K562 (cell line): ENCODE data around the gene CD44. TPM values are rescaled to one million over a fixed set of nuclear protein-coding genes. Genes with fewer than 3 reads are reported as not detected.

ENCODE experiments used
- ATAC-seq: fragments of 200-7000 bp; cut with Tn5 transposase; 3 replicates; pipeline ENCODE4 v1.9.1; 2020; ENCODE audit warnings: moderate library complexity
- BruUV-seq: library from RNA; stranded (reverse); fragments of 400-500 nt; replicated peaks from 2 replicates; lab custom pipeline; 2021; lab: Mats Ljungman, UMichigan
- CTCF ChIA-PET: fragments of 300-600 bp; formaldehyde crosslinking; extraction: SDS; loops from one replicate; lab custom pipeline; 2021; ENCODE audit warnings: low intra/inter-chr PET ratio; lab: Yijun Ruan, JAX
- POLR2A ChIA-PET: fragments of 300-600, 350-650 bp; sonication (Branson Sonifier 250); formaldehyde crosslinking; extraction: SDS; loops from one replicate; lab custom pipeline; 2021; ENCODE audit warnings: antibody characterized with exemption, inconsistent platforms; lab: Yijun Ruan, JAX
- DNase-seq, 4 experiments: peaks; one replicate each; pipeline versions ENCODE4 v3.0.0 to v3.0.0-alpha.2; 2011 to 2018; ENCODE audit warnings: low spot score in 3 of 4, mixed read lengths in 3 of 4; ENCODE audit errors: extremely low read depth in 1 of 4
- FAIRE-seq: peaks from 2 replicates; lab custom pipeline; 2011; peaks lifted over from hg19 to GRCh38; lab: Jason Lieb, UNC
- H2AFZ ChIP-seq: 2 replicates; pipeline ENCODE4 v1.6.0; 2011; ENCODE audit warnings: low read depth, low read length, control low read depth, inconsistent platforms
- H3K27ac ChIP-seq: fragments of 200-600 bp; 3 replicates; pipeline ENCODE4 v1.8.0; 2011; ENCODE audit warnings: low read depth, mild to moderate bottlenecking, control low read depth, inconsistent platforms, low read length, moderate library complexity, mixed read lengths; ENCODE audit errors: extremely low read depth
- H3K27me3 ChIP-seq, 2 experiments: fragments of 300-600 bp in 1 of 2; 2 replicates in 1 of 2; 3 replicates in 1 of 2; pipeline versions ENCODE4 v1.6.0 to v1.8.0; 2011; ENCODE audit warnings: inconsistent platforms in 2 of 2, low read length in 2 of 2, mild to moderate bottlenecking in 1 of 2, mixed read lengths in 1 of 2, moderate library complexity in 1 of 2; ENCODE audit not compliant: control insufficient read depth in 2 of 2, insufficient read depth in 2 of 2
- H3K36me3 ChIP-seq: fragments of 300-600 bp; 3 replicates; pipeline ENCODE4 v1.8.0; 2011; ENCODE audit warnings: mild to moderate bottlenecking, low read length, inconsistent platforms; ENCODE audit not compliant: control insufficient read depth, insufficient read depth
- H3K4me1 ChIP-seq, 2 experiments: fragments of 200-600 bp in 1 of 2; replicated peaks in 1 of 2; 2 replicates in 1 of 2; 3 replicates in 1 of 2; pipeline versions ENCODE4 v1.5.1 to v1.8.0; 2011; ENCODE audit warnings: inconsistent platforms in 2 of 2, low read length in 2 of 2, mild to moderate bottlenecking in 1 of 2, mixed read lengths in 1 of 2, moderate library complexity in 1 of 2; ENCODE audit not compliant: control insufficient read depth in 2 of 2, insufficient read depth in 2 of 2
- H3K4me2 ChIP-seq: 2 replicates; pipeline ENCODE4 v1.6.1; 2011; ENCODE audit warnings: low read length, control low read depth, inconsistent platforms, mixed read lengths; ENCODE audit not compliant: insufficient read depth
- H3K4me3 ChIP-seq: fragments of 200-600 bp; sonication (generic), shearing (Covaris generic); 2 replicates; pipeline ENCODE4 v1.5.1; 2016; ENCODE audit warnings: control low read depth, inconsistent platforms
- H3K79me2 ChIP-seq: fragments of 200-600 bp; 3 replicates; pipeline ENCODE4 v1.8.0; 2011; ENCODE audit warnings: low read length, inconsistent platforms; ENCODE audit not compliant: control insufficient read depth, insufficient read depth
- H3K9ac ChIP-seq, 2 experiments: 2 replicates each; pipeline versions ENCODE4 v1.6.0 to v1.6.1; 2011; ENCODE audit warnings: low read depth in 2 of 2, low read length in 2 of 2, control low read depth in 1 of 2, inconsistent platforms in 1 of 2, mild to moderate bottlenecking in 1 of 2, mixed read lengths in 1 of 2; ENCODE audit not compliant: insufficient read depth in 1 of 2
- H3K9me1 ChIP-seq: one replicate; pipeline ENCODE4 v1.6.0; 2011; ENCODE audit warnings: inconsistent platforms, mild to moderate bottlenecking, low read length, moderate library complexity; ENCODE audit not compliant: control insufficient read depth, insufficient read depth
- H3K9me3 ChIP-seq: replicated peaks from 2 replicates; pipeline ENCODE4 v1.5.1; 2011; ENCODE audit warnings: low read depth, low read length, inconsistent platforms; ENCODE audit not compliant: control insufficient read depth, insufficient read depth
- H4K20me1 ChIP-seq: replicated peaks from 2 replicates; pipeline ENCODE4 v1.6.1; 2011; ENCODE audit warnings: low read length, inconsistent platforms, mixed read lengths; ENCODE audit not compliant: control insufficient read depth, insufficient read depth
- ARID3A ChIP-seq: IDR thresholded peaks from 2 replicates; pipeline ENCODE4 v1.6.1; 2012; ENCODE audit warnings: low read depth, low read length, improper control_type of control experiment, borderline replicate concordance
- ATF7 ChIP-seq: fragments of 450-650 bp; IDR thresholded peaks from 2 replicates; pipeline ENCODE4 v1.7.1; 2014; ENCODE audit warnings: mild to moderate bottlenecking, moderate library complexity
- CCAR2 ChIP-seq: fragments of 200-400 bp; formaldehyde crosslinking; IDR thresholded peaks from 2 replicates; pipeline ENCODE4 v1.6.1; 2017; ENCODE audit warnings: mild to moderate bottlenecking, low read depth, low read length
- DLX4 ChIP-seq: fragments of 250-450 bp; sonication (Bioruptor Pico); IDR thresholded peaks from 2 replicates; pipeline ENCODE4 v1.6.1; 2021; ENCODE audit warnings: mild to moderate bottlenecking
- EP300 ChIP-seq: IDR thresholded peaks from 2 replicates; pipeline ENCODE4 v1.6.1; 2012; ENCODE audit warnings: low read length, improper control_type of control experiment
- GMEB1 ChIP-seq: fragments of 250-450 bp; sonication (Bioruptor Pico); IDR thresholded peaks from 2 replicates; pipeline ENCODE4 v1.4.0; 2020; ENCODE audit warnings: mild to moderate bottlenecking
- KDM1A ChIP-seq, 2 experiments: fragments of 450-650 bp; IDR thresholded peaks; 2 replicates each; pipeline ENCODE4 v1.6.1; 2016; ENCODE audit warnings: mild to moderate bottlenecking in 2 of 2
- MAZ ChIP-seq, 2 experiments: fragments of 450-650 bp in 1 of 2; sonication (generic) in 1 of 2; formaldehyde crosslinking; IDR thresholded peaks in 1 of 2; conservative IDR thresholded peaks in 1 of 2; 2 replicates each; pipeline versions ENCODE4 v1.4.0 to v1.5.0; 2020; ENCODE audit warnings: mild to moderate bottlenecking in 1 of 2, missing genetic modification reagents in 1 of 2
- RFX1 ChIP-seq: fragments of 450-650 bp; IDR thresholded peaks from 2 replicates; pipeline ENCODE4 v1.6.1; 2016; ENCODE audit warnings: mild to moderate bottlenecking, moderate library complexity
- SMARCE1 ChIP-seq: fragments of 450-650 bp; IDR thresholded peaks from 2 replicates; pipeline ENCODE4 v1.7.1; 2016; ENCODE audit warnings: mild to moderate bottlenecking
- SNRNP70 ChIP-seq: fragments of 200-400 bp; formaldehyde crosslinking; optimal IDR thresholded peaks from 2 replicates; pipeline ENCODE3; 2017; ENCODE audit warnings: low read depth, low read length
- SREBF1 ChIP-seq: fragments of 150-350 bp; IDR thresholded peaks from 2 replicates; pipeline ENCODE4 v1.6.1; 2014; ENCODE audit warnings: antibody characterized with exemption, low read depth, low read length, borderline replicate concordance
- ZFP36 ChIP-seq: fragments of 150-350 bp; IDR thresholded peaks from 2 replicates; pipeline ENCODE4 v1.6.1; 2018; ENCODE audit warnings: low read length, low read depth; ENCODE audit not compliant: partially characterized antibody
- WGBS: fragments of 100-300 bp; shearing (Covaris generic); methylation state at CpG from one replicate; pipeline ENCODE4 v1.1.6; 2016; ENCODE audit warnings: low coverage, mixed read lengths; ENCODE audit not compliant: insufficient coverage; ENCODE audit errors: missing lambda C conversion rate; 5-methylcytosine and 5-hydroxymethylcytosine counted together
- in situ Hi-C: fragments of 300-500 bp; cut with MboI; formaldehyde crosslinking; loops from 4 replicates; pipeline ENCODE4 v1.15.0; 2018; ENCODE audit warnings: inconsistent platforms, mixed read lengths
- intact Hi-C: fragments of 100-400 bp; cut with micrococcal nuclease; formaldehyde crosslinking; loops from 2 replicates; pipeline ENCODE4 v1.14.2; 2022
- polyA plus RNA-seq, 8 experiments: library from polyadenylated mRNA; depleted of rRNA in 4 of 8; stranded (reverse) in 5 of 8; unstranded in 3 of 8; fragments of >200 nt; fragmentation: Nextera tagmentation in 2 of 8; fragmentation: Illumina TruSeq in 1 of 8; extraction: Ambion mirVana in 2 of 8; extraction: Trizol in 1 of 8; gene quantifications; 2 replicates each; pipeline versions ENCODE4 v1.2.1 to v1.2.3, GENCODE V29; 2011 to 2014; ENCODE audit warnings: inconsistent platforms in 1 of 8, missing spikeins in 1 of 8
- total RNA-seq, 7 experiments: library from RNA; depleted of rRNA in 6 of 7; stranded (reverse); fragments of >200 nt in 6 of 7; fragmentation: Illumina TruSeq in 2 of 7; extraction: Trizol in 2 of 7; gene quantifications; 2 replicates each; pipeline versions ENCODE4 v1.2.1 to v1.2.3, GENCODE V29; 2011 to 2021; ENCODE audit warnings: low replicate concordance in 1 of 7

Gene CD44
- total and polyA plus RNA-seq, 9 of the 15 experiments (the other 6 are each of a cell fraction or from before 2014, with no cell fraction given): 1.2 to 13.9 (median 3.0) TPM

GRCh38 chr11:35280727-35281126 is 141.8 kb downstream of the CD44 start:
- peaks cover 10 to 15% of the 10 kb centered on the region in 2 experiments; a peak in 3 of 5 replicates for H3K27me3 ChIP-seq
- H2AFZ ChIP-seq: no peak overlapping the region
- in situ Hi-C loops: no loop called here
- H3K4me3 ChIP-seq: no peak overlapping the region
- no peak for TF ChIP-seq ATF7
- TF ChIP-seq RFX1: peak; percentile 23
- no peak for TF ChIP-seq SMARCE1
- no peak for TF ChIP-seq EP300
- no peak for TF ChIP-seq SREBF1
- no peak for FAIRE-seq
- no peaks in the 10 kb centered on the region for H3K79me2 ChIP-seq
- intact Hi-C loops: no loop called here
- H3K4me1 ChIP-seq: no peaks in the 10 kb centered on the region
- no peaks in the 10 kb centered on the region for H3K36me3 ChIP-seq
- 13% methylated on average over 7 of the region's 7 CpGs for WGBS
- H3K9ac ChIP-seq: no peak overlapping the region
- no peaks in the 10 kb centered on the region for H3K9me3 ChIP-seq
- no peak for DNase-seq
- ATAC-seq: no peak
- H3K4me2 ChIP-seq: no peak overlapping the region
- ChIA-PET CTCF (no interaction called here), POLR2A (interaction anchor here (0.5 kb wide), 1 partner anchor 916 kb away, joined by 5 read pairs; no protein-coding TSS in a partner anchor)
- no peak overlapping the region for H3K27ac ChIP-seq
- no TSS peak for BruUV-seq
- H3K9me1 ChIP-seq: no peaks in the 10 kb centered on the region
- no peaks in the 10 kb centered on the region for H4K20me1 ChIP-seq

GRCh38 chr11:35281169-35281688 is 142.3 kb downstream of the CD44 start:
- ChIA-PET CTCF (no interaction called here), POLR2A (interaction anchor here (0.5 to 0.8 kb wide), 2 partner anchors 9 to 916 kb away, joined by 3 to 5 read pairs; no protein-coding TSS in a partner anchor)
- H3K4me1 ChIP-seq: no peaks in the 10 kb centered on the region
- H3K36me3 ChIP-seq: no peaks in the 10 kb centered on the region
- no peaks in the 10 kb centered on the region for H3K79me2 ChIP-seq
- no peak for TF ChIP-seq ZFP36
- no peak for TF ChIP-seq GMEB1 (CRISPR knock-in tag)
- no peak for TF ChIP-seq SNRNP70
- no peak for TF ChIP-seq DLX4 (CRISPR knock-in tag)
- TF ChIP-seq CCAR2: no peak
- TF ChIP-seq KDM1A (IDR thresholded peaks at IDR 0.05): no peak
- no peak for TF ChIP-seq MAZ (CRISPR knock-in tag; conservative IDR thresholded peaks at IDR 0.05 in 1 of 2, IDR thresholded peaks at IDR 0.05 in 1 of 2)
- no peak for TF ChIP-seq ARID3A
- intact Hi-C loops (no loop called here), in situ Hi-C loops (no loop called here)
- no peak overlapping the region for H3K4me2 ChIP-seq
- no peak overlapping the region for H3K4me3 ChIP-seq
- no peaks in the 10 kb centered on the region for H4K20me1 ChIP-seq
- 7% methylated on average over 5 of the region's 5 CpGs for WGBS
- peaks cover 10 to 15% of the 10 kb centered on the region in 2 experiments; a peak in 3 of 5 replicates for H3K27me3 ChIP-seq
- no peaks in the 10 kb centered on the region for H3K9me1 ChIP-seq
- no peak overlapping the region for H2AFZ ChIP-seq
- H3K9ac ChIP-seq: no peak overlapping the region
- H3K9me3 ChIP-seq: no peaks in the 10 kb centered on the region
- ATAC-seq (no peak), DNase-seq (no peak), FAIRE-seq (no peak)
- BruUV-seq: no TSS peak
- H3K27ac ChIP-seq: no peak overlapping the region
